ENCODE results near the gene AUTS2.

DNA sequence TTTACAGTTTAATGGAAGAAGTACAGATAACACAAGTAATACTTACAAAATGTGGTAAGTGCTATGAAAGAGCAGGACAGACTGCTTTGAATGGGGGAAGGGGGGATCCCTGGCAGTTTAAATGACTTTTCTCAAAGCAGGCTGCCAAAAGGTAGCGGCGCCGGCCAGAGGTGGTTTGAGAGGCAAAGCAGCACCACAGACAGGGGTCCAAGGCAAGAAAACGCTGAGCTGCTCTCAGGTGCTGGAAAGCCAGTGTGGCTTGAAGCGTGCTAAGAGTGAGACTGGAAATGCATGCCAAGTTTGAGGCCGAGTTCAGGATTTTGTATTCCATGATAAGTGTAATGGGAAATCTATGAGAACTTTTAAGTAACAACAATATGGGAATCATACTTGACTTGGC, 437.7 kb downstream of the AUTS2 start:
- TF ChIP-seq, protein P1, sequence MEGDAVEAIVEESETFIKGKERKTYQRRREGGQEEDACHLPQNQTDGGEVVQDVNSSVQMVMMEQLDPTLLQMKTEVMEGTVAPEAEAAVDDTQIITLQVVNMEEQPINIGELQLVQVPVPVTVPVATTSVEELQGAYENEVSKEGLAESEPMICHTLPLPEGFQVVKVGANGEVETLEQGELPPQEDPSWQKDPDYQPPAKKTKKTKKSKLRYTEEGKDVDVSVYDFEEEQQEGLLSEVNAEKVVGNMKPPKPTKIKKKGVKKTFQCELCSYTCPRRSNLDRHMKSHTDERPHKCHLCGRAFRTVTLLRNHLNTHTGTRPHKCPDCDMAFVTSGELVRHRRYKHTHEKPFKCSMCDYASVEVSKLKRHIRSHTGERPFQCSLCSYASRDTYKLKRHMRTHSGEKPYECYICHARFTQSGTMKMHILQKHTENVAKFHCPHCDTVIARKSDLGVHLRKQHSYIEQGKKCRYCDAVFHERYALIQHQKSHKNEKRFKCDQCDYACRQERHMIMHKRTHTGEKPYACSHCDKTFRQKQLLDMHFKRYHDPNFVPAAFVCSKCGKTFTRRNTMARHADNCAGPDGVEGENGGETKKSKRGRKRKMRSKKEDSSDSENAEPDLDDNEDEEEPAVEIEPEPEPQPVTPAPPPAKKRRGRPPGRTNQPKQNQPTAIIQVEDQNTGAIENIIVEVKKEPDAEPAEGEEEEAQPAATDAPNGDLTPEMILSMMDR (conservative IDR thresholded peaks at IDR 0.05; ENCODE audit: low read depth, low read length): no peak
- no peak for TF ChIP-seq EZH2 (IDR thresholded peaks at IDR 0.05; ENCODE audit: borderline replicate concordance, low read depth, low read length, poor library complexity, severe bottlenecking)

Measured in A673 (cell line).